ENCODE results near the gene KLHL26. TPM values are rescaled to one million over a fixed set of nuclear protein-coding genes. Genes with fewer than 3 reads are reported as not detected.

KLHL26 gene, protein sequence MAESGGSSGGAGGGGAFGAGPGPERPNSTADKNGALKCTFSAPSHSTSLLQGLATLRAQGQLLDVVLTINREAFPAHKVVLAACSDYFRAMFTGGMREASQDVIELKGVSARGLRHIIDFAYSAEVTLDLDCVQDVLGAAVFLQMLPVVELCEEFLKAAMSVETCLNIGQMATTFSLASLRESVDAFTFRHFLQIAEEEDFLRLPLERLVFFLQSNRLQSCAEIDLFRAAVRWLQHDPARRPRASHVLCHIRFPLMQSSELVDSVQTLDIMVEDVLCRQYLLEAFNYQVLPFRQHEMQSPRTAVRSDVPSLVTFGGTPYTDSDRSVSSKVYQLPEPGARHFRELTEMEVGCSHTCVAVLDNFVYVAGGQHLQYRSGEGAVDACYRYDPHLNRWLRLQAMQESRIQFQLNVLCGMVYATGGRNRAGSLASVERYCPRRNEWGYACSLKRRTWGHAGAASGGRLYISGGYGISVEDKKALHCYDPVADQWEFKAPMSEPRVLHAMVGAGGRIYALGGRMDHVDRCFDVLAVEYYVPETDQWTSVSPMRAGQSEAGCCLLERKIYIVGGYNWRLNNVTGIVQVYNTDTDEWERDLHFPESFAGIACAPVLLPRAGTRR
- 5.3 and 10.3 TPM in 2 replicates for total RNA-seq

GRCh38 chr19:18636969-18637629 lies at the start of gene KLHL26:
KLHL26 (plus strand) TSS chr19:18637028; CDS start chr19:18637055, 27 bp downstream.

GRCh38 chr19:18588611-18589379 lies 48.0 kb upstream of the KLHL26 start, which contains the start of gene REX1BD:
REX1BD (plus strand) TSS chr19:18588798; CDS start chr19:18588802, 4 bp downstream.

GRCh38 chr19:18606281-18607225 lies 30.3 kb upstream of the KLHL26 start, which contains the start of gene CRLF1:
CRLF1 (minus strand) TSS chr19:18606799; CDS start chr19:18606656, 143 bp downstream.

DNA sequence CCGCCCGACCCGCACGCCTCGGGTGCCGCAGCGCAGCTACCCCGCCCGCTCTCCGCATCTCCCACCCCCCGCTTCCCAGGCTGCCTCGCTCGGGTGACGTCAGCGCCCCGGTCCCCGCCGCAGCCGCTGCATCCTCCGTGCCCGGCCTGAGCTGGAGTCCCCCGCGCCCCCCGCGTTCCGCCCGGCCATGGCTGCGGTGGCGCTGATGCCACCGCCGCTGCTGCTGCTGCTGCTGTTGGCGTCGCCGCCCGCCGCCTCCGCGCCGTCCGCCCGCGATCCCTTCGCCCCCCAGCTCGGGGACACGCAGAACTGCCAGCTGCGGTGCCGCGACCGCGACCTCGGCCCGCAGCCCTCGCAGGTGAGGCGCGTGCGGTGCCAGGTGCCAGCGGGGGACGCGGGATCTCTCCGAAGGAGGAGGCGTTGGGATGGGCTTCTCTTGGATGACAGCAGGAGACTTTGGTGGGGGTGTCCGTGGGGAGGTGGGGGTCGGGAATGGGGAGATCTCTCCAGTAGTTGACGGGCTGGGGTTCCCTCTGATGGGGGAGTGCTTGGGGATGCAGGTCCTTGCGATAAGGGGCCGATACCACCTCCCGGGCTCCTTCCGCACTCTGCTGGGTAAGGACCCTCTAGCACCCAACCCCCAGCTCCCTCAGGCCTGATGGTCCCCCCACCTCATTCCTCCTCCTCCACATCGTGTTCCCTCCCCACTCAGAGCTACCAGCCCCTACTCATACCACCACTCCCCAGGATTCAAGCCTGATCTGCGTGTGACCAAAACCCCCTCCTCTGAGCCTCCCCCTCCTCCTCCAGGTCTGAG lies 23.8 kb upstream of the KLHL26 start, which contains the start of gene TMEM59L:
TSS of gene TMEM59L (plus strand) at position 99 of the 817 bp plus-strand sequence. CDS start at position 188, 89 bp downstream.

GRCh38 chr19:18683109-18683957 lies 46.5 kb downstream of the KLHL26 start, which contains the start of gene CRTC1:
CRTC1 (plus strand) TSS chr19:18683680; CDS start chr19:18683703, 23 bp downstream.

Other genes starting within 250 kb of the KLHL26 start
- gene LRRC25, start 239.4 kb upstream of the KLHL26 start, total RNA-seq = not detected in 2 replicates
- 58.3 and 63.1 TPM in 2 replicates for gene SSBP4, start 217.6 kb upstream of the KLHL26 start, total RNA-seq
- 26.8 and 44.0 TPM in 2 replicates for gene ISYNA1, start 198.9 kb upstream of the KLHL26 start, total RNA-seq
- 12.5 and 16.2 TPM in 2 replicates for gene ELL, start 115.0 kb upstream of the KLHL26 start, total RNA-seq
- 364 and 413 TPM in 2 replicates for gene FKBP8, start 93.5 kb upstream of the KLHL26 start, total RNA-seq
- 105 and 162 TPM in 2 replicates for gene KXD1, start 79.2 kb upstream of the KLHL26 start, total RNA-seq
- 1,269 and 1,304 TPM in 2 replicates for gene UBA52, start 65.2 kb upstream of the KLHL26 start, total RNA-seq
- 143 and 194 TPM in 2 replicates for gene REX1BD, start 48.2 kb upstream of the KLHL26 start, total RNA-seq
- 1.2 and 2.4 TPM in 2 replicates for gene CRLF1, start 30.2 kb upstream of the KLHL26 start, total RNA-seq
- not detected in 2 replicates for gene TMEM59L, start 24.2 kb upstream of the KLHL26 start, total RNA-seq
- 2.1 and 3.2 TPM in 2 replicates for gene CRTC1, start 46.7 kb downstream of the KLHL26 start, total RNA-seq
- not detected in 2 replicates for gene COMP, start 154.3 kb downstream of the KLHL26 start, total RNA-seq
- 50.7 and 71.7 TPM in 2 replicates for gene UPF1, start 194.9 kb downstream of the KLHL26 start, total RNA-seq

Measured in airway epithelial cell (primary cell).